IMR-90 (cell line): ENCODE results near the gene KIR3DL3. TPM values are rescaled to one million over a fixed set of nuclear protein-coding genes. Genes with fewer than 3 reads are reported as not detected.
"Not testable (repeated sequence)": the region's sequence is repeated elsewhere in the genome, so short reads cannot be mapped to it uniquely, and the experiment has no call there.

Source experiments
- ATAC-seq: fragments of 200-7000 bp; cut with Tn5 transposase; 2 replicates; pipeline ENCODE4 v1.9.1; 2020; ENCODE audit warnings: low read depth, mild to moderate bottlenecking, moderate library complexity
- BruUV-seq: library from RNA; stranded (reverse); fragments of 400-500 nt; replicated peaks from 2 replicates; lab custom pipeline; 2021; lab: Mats Ljungman, UMichigan
- CTCF ChIA-PET: fragments of 300-600 bp; formaldehyde crosslinking; extraction: SDS; loops from one replicate; lab custom pipeline; 2021; ENCODE audit warnings: antibody characterized with exemption; lab: Yijun Ruan, JAX
- POLR2A ChIA-PET: fragments of 300-600 bp; sonication (Branson Sonifier 250); formaldehyde crosslinking; loops from one replicate; lab custom pipeline; 2022; ENCODE audit warnings: antibody characterized with exemption; ENCODE audit not compliant: unreplicated experiment; lab: Charles Lee
- DNase-seq: peaks from one replicate; pipeline ENCODE4 v3.0.0; 2013
- H2AFZ ChIP-seq: replicated peaks from 2 replicates; pipeline ENCODE3; 2013; ENCODE audit warnings: low read length, mild to moderate bottlenecking; ENCODE audit not compliant: poor library complexity
- H2AK5ac ChIP-seq: 2 replicates; pipeline ENCODE4 v1.6.1; 2013; ENCODE audit warnings: low read depth, low read length, inconsistent platforms
- H2AK9ac ChIP-seq: replicated peaks from 2 replicates; pipeline ENCODE3; 2013; ENCODE audit warnings: mild to moderate bottlenecking, low read depth, low read length, moderate library complexity; ENCODE audit not compliant: poor library complexity
- H2BK120ac ChIP-seq: 2 replicates; pipeline ENCODE4 v1.6.1; 2013; ENCODE audit warnings: low read depth, low read length, inconsistent platforms
- H2BK15ac ChIP-seq: 3 replicates; pipeline ENCODE4 v1.6.1; 2013; ENCODE audit warnings: low read depth, low read length, inconsistent platforms
- H2BK20ac ChIP-seq: 2 replicates; pipeline ENCODE4 v1.6.1; 2013; ENCODE audit warnings: low read depth, mild to moderate bottlenecking, inconsistent platforms, low read length, moderate library complexity
- H2BK5ac ChIP-seq: 2 replicates; pipeline ENCODE4 v1.6.1; 2013; ENCODE audit warnings: mild to moderate bottlenecking, low read depth, low read length, inconsistent platforms; ENCODE audit not compliant: poor library complexity, severe bottlenecking
- H3K14ac ChIP-seq: replicated peaks from 2 replicates; pipeline ENCODE4 v1.6.1; 2013; ENCODE audit warnings: low read depth, low read length, inconsistent platforms
- H3K18ac ChIP-seq: 2 replicates; pipeline ENCODE4 v1.6.1; 2013; ENCODE audit warnings: low read depth, low read length, control low read depth
- H3K23ac ChIP-seq: 2 replicates; pipeline ENCODE4 v1.6.1; 2013; ENCODE audit warnings: low read depth, low read length, inconsistent platforms
- H3K27ac ChIP-seq: 2 replicates; pipeline ENCODE4 v1.5.1; 2013; ENCODE audit warnings: mild to moderate bottlenecking, control low read depth, low read length; ENCODE audit not compliant: insufficient read depth
- H3K27me3 ChIP-seq: 2 replicates; pipeline ENCODE4 v1.6.1; 2013; ENCODE audit warnings: low read length; ENCODE audit not compliant: control insufficient read depth, insufficient read depth
- H3K36me3 ChIP-seq: 2 replicates; pipeline ENCODE4 v1.6.1; 2013; ENCODE audit warnings: low read length, mixed read lengths; ENCODE audit not compliant: control insufficient read depth, insufficient read depth
- H3K4ac ChIP-seq: 2 replicates; pipeline ENCODE4 v1.6.1; 2013; ENCODE audit warnings: low read depth, low read length, inconsistent platforms
- H3K4me1 ChIP-seq: 2 replicates; pipeline ENCODE4 v1.6.1; 2013; ENCODE audit warnings: low read length, mixed read lengths; ENCODE audit not compliant: control insufficient read depth, insufficient read depth
- H3K4me2 ChIP-seq: 2 replicates; pipeline ENCODE4 v1.6.1; 2013; ENCODE audit warnings: low read depth, mild to moderate bottlenecking, control low read depth, low read length, moderate library complexity
- H3K4me3 ChIP-seq: 2 replicates; pipeline ENCODE4 v1.5.1; 2013; ENCODE audit warnings: low read depth, mild to moderate bottlenecking, control low read depth, low read length, moderate library complexity; ENCODE audit not compliant: insufficient read depth
- H3K56ac ChIP-seq: 2 replicates; pipeline ENCODE4 v1.6.1; 2013; ENCODE audit warnings: low read length, inconsistent platforms; ENCODE audit not compliant: insufficient read depth; ENCODE audit errors: extremely low read depth
- H3K79me1 ChIP-seq, 2 experiments: 2 replicates each; pipeline ENCODE4 v1.6.1; 2013; ENCODE audit warnings: low read length in 2 of 2, inconsistent platforms in 1 of 2, low read depth in 1 of 2
- H3K9ac ChIP-seq: 2 replicates; pipeline ENCODE4 v1.6.1; 2013; ENCODE audit warnings: low read depth, low read length, control low read depth
- H3K9me1 ChIP-seq: 2 replicates; pipeline ENCODE4 v1.6.1; 2013; ENCODE audit warnings: low read length, inconsistent platforms; ENCODE audit not compliant: insufficient read depth
- H3K9me3 ChIP-seq: 2 replicates; pipeline ENCODE4 v1.6.1; 2013; ENCODE audit warnings: low read length; ENCODE audit not compliant: control insufficient read depth, insufficient read depth
- H4K20me1 ChIP-seq: 2 replicates; pipeline ENCODE4 v1.6.1; 2013; ENCODE audit warnings: low read length, inconsistent platforms; ENCODE audit not compliant: insufficient read depth
- H4K5ac ChIP-seq: 2 replicates; pipeline ENCODE4 v1.6.1; 2013; ENCODE audit warnings: mild to moderate bottlenecking, low read depth, low read length, control low read depth
- H4K8ac ChIP-seq, 2 experiments: 2 replicates each; pipeline ENCODE4 v1.6.1; 2013; ENCODE audit warnings: low read depth in 2 of 2, low read length in 2 of 2, control low read depth in 1 of 2, inconsistent platforms in 1 of 2
- H4K91ac ChIP-seq: 2 replicates; pipeline ENCODE4 v1.6.1; 2013; ENCODE audit warnings: low read depth, low read length, inconsistent platforms; ENCODE audit not compliant: insufficient read depth
- WGBS, 2 experiments: methylation state at CpG; one replicate each; pipeline versions ENCODE4 v1.1.5 to v1.1.7; 2013; ENCODE audit warnings: missing lambda C conversion rate in 2 of 2; ENCODE audit not compliant: insufficient read length in 1 of 2; ENCODE audit errors: extremely low coverage in 2 of 2; 5-methylcytosine and 5-hydroxymethylcytosine counted together
- dilution Hi-C: fragments of 300-500 bp; cut with HindIII; formaldehyde crosslinking; loops from one replicate; pipeline ENCODE4 v1.14.3; 2018; ENCODE audit warnings: low sequenced_read_pairs; ENCODE audit not compliant: unreplicated experiment
- in situ Hi-C: fragments of 300-500 bp; cut with MboI; formaldehyde crosslinking; loops from 3 replicates; pipeline ENCODE4 v1.14.3; 2019; ENCODE audit warnings: low sequenced_read_pairs, inconsistent platforms, mixed read lengths
- intact Hi-C: fragments of 100-400 bp; cut with micrococcal nuclease; formaldehyde crosslinking; loops from 2 replicates; pipeline ENCODE4 v1.10.0; 2022
- polyA plus RNA-seq, 3 experiments: library from polyadenylated mRNA; depleted of rRNA; stranded (reverse); fragments of >200 nt; gene quantifications; 2 replicates each; pipeline ENCODE4 v1.2.3, GENCODE V29; 2012; ENCODE audit warnings: low replicate concordance in 1 of 3
- total RNA-seq: library from RNA; depleted of rRNA; stranded (reverse); fragments of >200 nt; gene quantifications from 2 replicates; pipeline ENCODE4 v1.2.3, GENCODE V29; 2012

Gene KIR3DL3
- total and polyA plus RNA-seq, 2 of the 4 experiments (the other 2 are of a cell fraction) = not detected

DNA sequence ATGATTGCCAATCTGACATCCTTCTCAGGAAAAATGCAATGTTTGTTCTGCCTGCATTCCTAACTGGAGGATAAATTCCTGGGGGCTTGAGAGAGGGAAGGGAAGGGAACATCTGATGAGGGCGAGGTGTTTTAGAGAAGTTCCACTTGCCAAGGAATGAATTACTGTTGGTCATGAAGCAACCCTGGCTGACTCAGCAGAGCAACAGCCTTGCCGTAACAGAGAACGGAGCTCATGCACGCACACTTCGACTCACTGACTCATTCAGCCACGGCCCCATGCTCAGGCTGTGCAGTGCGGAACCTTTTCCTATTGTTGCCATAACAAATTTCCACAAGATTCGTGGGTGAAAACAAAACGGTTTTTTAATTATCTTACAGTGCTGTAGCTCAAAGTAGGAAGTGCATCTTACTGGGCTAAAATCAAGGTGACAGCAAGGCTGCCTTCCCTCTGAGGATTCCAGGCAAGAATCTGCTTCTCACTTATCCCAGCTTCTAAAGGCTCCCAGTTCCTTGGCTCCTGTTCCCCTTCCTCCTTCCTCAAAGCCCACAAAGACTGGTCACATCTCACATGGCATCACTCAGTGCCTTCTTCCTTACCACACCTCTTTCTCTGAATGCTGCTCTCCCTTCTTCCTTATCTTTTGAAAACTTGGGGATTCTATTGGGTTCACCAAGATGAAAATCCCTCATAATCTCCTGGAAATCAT lies 23.5 kb downstream of the KIR3DL3 start:
- H3K9me1 ChIP-seq, H3K9me3 ChIP-seq, H3K27me3 ChIP-seq, H2AK9ac ChIP-seq, H4K8ac ChIP-seq, H3K36me3 ChIP-seq, H3K14ac ChIP-seq, BruUV-seq, H3K56ac ChIP-seq, H2BK120ac ChIP-seq, H2BK5ac ChIP-seq, H3K9ac ChIP-seq, H2AFZ ChIP-seq, intact Hi-C loops, H3K4me1 ChIP-seq, H3K79me1 ChIP-seq, H3K27ac ChIP-seq, H4K20me1 ChIP-seq, H4K91ac ChIP-seq, H2AK5ac ChIP-seq, DNase-seq, H3K4me2 ChIP-seq, H2BK15ac ChIP-seq, H4K5ac ChIP-seq, CTCF ChIA-PET, H2BK20ac ChIP-seq, H3K4ac ChIP-seq, H3K18ac ChIP-seq, ATAC-seq, in situ Hi-C loops, H3K23ac ChIP-seq, dilution Hi-C loops, H3K4me3 ChIP-seq: not testable (repeated sequence)
- POLR2A ChIA-PET = interaction anchor here (0.5 kb wide), 1 partner anchor 168 kb away, joined by 3 read pairs; no protein-coding TSS in a partner anchor
- WGBS, 2 experiments = no CpG with 5 or more reads among the region's 9 CpGs

DNA sequence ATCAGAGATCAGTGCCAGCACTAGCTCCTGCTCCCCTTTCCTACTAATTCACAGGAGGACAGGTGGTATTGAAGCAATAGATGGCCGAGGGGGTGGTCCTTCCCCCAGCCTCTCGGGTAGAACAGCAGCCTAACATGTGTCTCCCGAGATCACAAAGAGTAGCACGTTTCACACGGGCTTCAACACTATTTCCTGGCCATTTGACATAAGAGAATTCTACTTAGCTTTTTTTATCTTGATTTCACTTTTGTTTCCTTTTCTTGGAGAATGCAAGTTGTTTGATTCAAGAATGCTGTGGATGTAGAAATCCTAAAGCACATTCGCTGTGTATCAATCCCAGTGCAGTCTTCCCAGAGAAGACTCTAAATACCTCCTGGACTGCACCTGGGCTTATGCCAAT lies 26.0 kb downstream of the KIR3DL3 start:
- H3K4me3 ChIP-seq, H3K9me3 ChIP-seq, H4K91ac ChIP-seq, H3K4me2 ChIP-seq, H3K9me1 ChIP-seq, H2BK15ac ChIP-seq, H3K9ac ChIP-seq, H3K23ac ChIP-seq, H3K14ac ChIP-seq, H2AK9ac ChIP-seq, H2AFZ ChIP-seq, H2BK120ac ChIP-seq, H4K5ac ChIP-seq, dilution Hi-C loops, ATAC-seq, H3K79me1 ChIP-seq, in situ Hi-C loops, H3K27ac ChIP-seq, H3K4ac ChIP-seq, H3K4me1 ChIP-seq, POLR2A ChIA-PET, H4K8ac ChIP-seq, BruUV-seq, CTCF ChIA-PET, H2AK5ac ChIP-seq, H4K20me1 ChIP-seq, H2BK20ac ChIP-seq, H3K56ac ChIP-seq, H3K27me3 ChIP-seq, intact Hi-C loops, DNase-seq, H2BK5ac ChIP-seq, H3K36me3 ChIP-seq, H3K18ac ChIP-seq: not testable (repeated sequence)
- WGBS, 2 experiments = no CpG with 5 or more reads among the region's 6 CpGs
